Measurements from ENCODE around the gene CBX6.

The CBX6 gene

DNA sequence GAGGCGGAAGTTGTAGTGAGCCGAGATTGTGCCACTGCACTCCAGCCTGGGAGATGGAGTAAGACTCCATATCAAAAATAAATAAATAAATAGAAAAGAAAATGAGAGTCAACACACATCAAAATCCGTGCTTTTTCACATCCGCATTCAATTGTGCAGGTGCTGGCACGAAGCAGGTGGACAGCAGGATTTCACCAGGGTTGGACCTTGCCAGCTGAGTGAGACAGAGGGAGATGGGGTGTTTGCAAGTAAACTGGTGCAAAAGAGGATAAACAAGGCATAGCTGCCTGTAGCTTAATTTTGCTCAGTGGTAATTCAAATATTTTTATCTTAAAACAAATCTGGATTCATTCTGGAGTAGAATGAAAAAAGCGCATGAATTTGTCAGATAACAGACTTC, 54.8 kb downstream of the CBX6 start:
- DNase-seq, result no peak

GRCh38 chr22:38815842-38816241, 56.2 kb downstream of the CBX6 start:
- DNase-seq, result no peak
